Smooth muscle cell (in vitro differentiated cells): ENCODE data around the gene SUPT4H1. TPM values are rescaled to one million over a fixed set of nuclear protein-coding genes. Genes with fewer than 3 reads are reported as not detected.
A peak's percentile ranks its signal among the peaks of the same experiment; 100 is the strongest.

ENCODE experiments used
- DNase-seq: peaks from one replicate; lab custom pipeline; 2025; ENCODE audit not compliant: unreplicated experiment; lab: John Stamatoyannopoulos, UW
- H2AFZ ChIP-seq: fragments of 200-600 bp; sonication (generic); 2 replicates; pipeline ENCODE4 v1.6.0; 2016; ENCODE audit warnings: antibody characterized with exemption, low read depth, mild to moderate bottlenecking
- H3F3A ChIP-seq: fragments of 200-600 bp; sonication (generic); 2 replicates; pipeline ENCODE4 v1.6.0; 2017; ENCODE audit warnings: antibody characterized with exemption, low read depth
- H3K27ac ChIP-seq: fragments of 200-600 bp; sonication (generic); 2 replicates; pipeline ENCODE4 v1.5.1; 2016; ENCODE audit warnings: low read depth, mild to moderate bottlenecking
- H3K27me3 ChIP-seq: fragments of 200-600 bp; sonication (generic); 2 replicates; pipeline ENCODE4 v1.6.1; 2016; ENCODE audit warnings: low read depth, mild to moderate bottlenecking
- H3K36me3 ChIP-seq: fragments of 200-600 bp; sonication (generic); 2 replicates; pipeline ENCODE4 v1.5.1; 2016; ENCODE audit warnings: low read depth
- H3K4me1 ChIP-seq: fragments of 200-600 bp; sonication (generic); 2 replicates; pipeline ENCODE4 v1.5.1; 2016; ENCODE audit warnings: low read depth
- H3K4me2 ChIP-seq: fragments of 200-600 bp; sonication (generic); 2 replicates; pipeline ENCODE4 v1.6.0; 2016; ENCODE audit warnings: mild to moderate bottlenecking
- H3K4me3 ChIP-seq: fragments of 200-600 bp; sonication (generic); 2 replicates; pipeline ENCODE4 v1.5.1; 2016; ENCODE audit warnings: mild to moderate bottlenecking
- H3K79me2 ChIP-seq: fragments of 200-600 bp; sonication (generic); 2 replicates; pipeline ENCODE4 v1.6.0; 2016; ENCODE audit warnings: low read depth, mild to moderate bottlenecking
- H3K9ac ChIP-seq: fragments of 200-600 bp; sonication (generic); 2 replicates; pipeline ENCODE4 v1.6.0; 2016; ENCODE audit warnings: low read depth
- H3K9me3 ChIP-seq: fragments of 200-600 bp; sonication (generic); replicated peaks from 2 replicates; pipeline ENCODE4 v1.5.1; 2016; ENCODE audit warnings: low read depth
- H4K20me1 ChIP-seq: fragments of 200-600 bp; sonication (generic); 2 replicates; pipeline ENCODE4 v1.6.0; 2016; ENCODE audit warnings: low read depth
- CTCF ChIP-seq: fragments of 200-600 bp; sonication (generic); IDR thresholded peaks from 2 replicates; pipeline ENCODE4 v1.5.1; 2017; ENCODE audit warnings: borderline replicate concordance, mild to moderate bottlenecking, antibody characterized with exemption; ENCODE audit not compliant: insufficient read depth, poor library complexity, severe bottlenecking
- WGBS: methylation state at CpG from one replicate; pipeline ENCODE4 v1.1.7; 2016; ENCODE audit warnings: low lambda C conversion rate; 5-methylcytosine and 5-hydroxymethylcytosine counted together
- polyA plus RNA-seq: library from polyadenylated mRNA; unstranded; fragments of >200 nt; fragmentation: Nextera tagmentation; extraction: Ambion mirVana; gene quantifications from 2 replicates; pipeline ENCODE4 v1.2.1, GENCODE V29; 2016
- total RNA-seq: library from RNA; depleted of rRNA; stranded (reverse); fragments of >200 nt; gene quantifications from 2 replicates; pipeline ENCODE4 v1.2.3, GENCODE V29; 2014

The SUPT4H1 gene
- total and polyA plus RNA-seq, 2 experiments from 2014 or later, result 66.1 to 107 TPM

GRCh38 chr17:58323366-58324055 lies 28.5 kb downstream of the SUPT4H1 start:
- Histone ChIP-seq H3K36me3 (no peaks in the 10 kb centered on the region), H3K4me2 (peak overlapping the region; percentile 99), H3K27me3 (no peaks in the 10 kb centered on the region), H3F3A (no peaks in the 10 kb centered on the region), H4K20me1 (no peaks in the 10 kb centered on the region), H3K9ac (peak overlapping the region; percentile 60), H3K4me3 (peak overlapping the region; percentile 82), H3K27ac (no peak overlapping the region), H2AFZ (peak overlapping the region; percentile 98), H3K9me3 (no peaks in the 10 kb centered on the region), H3K4me1 (peaks cover 18% of the 10 kb centered on the region), H3K79me2 (no peaks in the 10 kb centered on the region)
- TF ChIP-seq CTCF, result no peak
- 85% methylated on average over 8 of the region's 8 CpGs for WGBS
- DNase-seq, result no peak

GRCh38 chr17:58322581-58323185 lies 29.3 kb downstream of the SUPT4H1 start:
- Histone ChIP-seq H4K20me1 (no peaks in the 10 kb centered on the region), H3K4me2 (no peak overlapping the region), H3K79me2 (no peaks in the 10 kb centered on the region), H3K36me3 (no peaks in the 10 kb centered on the region), H3K4me1 (peaks cover 12% of the 10 kb centered on the region), H3K4me3 (no peak overlapping the region), H3F3A (no peaks in the 10 kb centered on the region), H3K9ac (no peak overlapping the region), H3K27me3 (no peaks in the 10 kb centered on the region), H3K27ac (no peak overlapping the region), H3K9me3 (no peaks in the 10 kb centered on the region), H2AFZ (no peak overlapping the region)
- 98% methylated on average over 9 of the region's 9 CpGs for WGBS
- no peak for DNase-seq
- TF ChIP-seq CTCF, result no peak

GRCh38 chr17:58321571-58322525 lies 30.2 kb downstream of the SUPT4H1 start:
- Histone ChIP-seq H3K4me3 (no peak overlapping the region), H3K9ac (no peak overlapping the region), H2AFZ (no peak overlapping the region), H3K4me2 (no peak overlapping the region), H3K79me2 (no peaks in the 10 kb centered on the region), H3K27ac (no peak overlapping the region), H3K36me3 (no peaks in the 10 kb centered on the region), H3K27me3 (no peaks in the 10 kb centered on the region), H3K4me1 (peaks cover 12% of the 10 kb centered on the region), H3K9me3 (no peaks in the 10 kb centered on the region), H4K20me1 (no peaks in the 10 kb centered on the region), H3F3A (no peaks in the 10 kb centered on the region)
- no peak for DNase-seq
- no peak for TF ChIP-seq CTCF
- 81% methylated on average over 18 of the region's 18 CpGs for WGBS
